K562 treated with DMSO at 1 percent for 24 hours (cell line): ENCODE data around the gene LUM. TPM values are rescaled to one million over a fixed set of nuclear protein-coding genes. Genes with fewer than 3 reads are reported as not detected.

Experiments
- total RNA-seq: library from RNA; unstranded; fragments of 300-600 nt; gene quantifications from 2 replicates; pipeline ENCODE4 v1.2.3, GENCODE V29; 2022; ENCODE audit warnings: low read depth; ENCODE audit not compliant: insufficient read depth

Gene LUM, protein sequence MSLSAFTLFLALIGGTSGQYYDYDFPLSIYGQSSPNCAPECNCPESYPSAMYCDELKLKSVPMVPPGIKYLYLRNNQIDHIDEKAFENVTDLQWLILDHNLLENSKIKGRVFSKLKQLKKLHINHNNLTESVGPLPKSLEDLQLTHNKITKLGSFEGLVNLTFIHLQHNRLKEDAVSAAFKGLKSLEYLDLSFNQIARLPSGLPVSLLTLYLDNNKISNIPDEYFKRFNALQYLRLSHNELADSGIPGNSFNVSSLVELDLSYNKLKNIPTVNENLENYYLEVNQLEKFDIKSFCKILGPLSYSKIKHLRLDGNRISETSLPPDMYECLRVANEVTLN
- not detected in 2 replicates for total RNA-seq

DNA sequence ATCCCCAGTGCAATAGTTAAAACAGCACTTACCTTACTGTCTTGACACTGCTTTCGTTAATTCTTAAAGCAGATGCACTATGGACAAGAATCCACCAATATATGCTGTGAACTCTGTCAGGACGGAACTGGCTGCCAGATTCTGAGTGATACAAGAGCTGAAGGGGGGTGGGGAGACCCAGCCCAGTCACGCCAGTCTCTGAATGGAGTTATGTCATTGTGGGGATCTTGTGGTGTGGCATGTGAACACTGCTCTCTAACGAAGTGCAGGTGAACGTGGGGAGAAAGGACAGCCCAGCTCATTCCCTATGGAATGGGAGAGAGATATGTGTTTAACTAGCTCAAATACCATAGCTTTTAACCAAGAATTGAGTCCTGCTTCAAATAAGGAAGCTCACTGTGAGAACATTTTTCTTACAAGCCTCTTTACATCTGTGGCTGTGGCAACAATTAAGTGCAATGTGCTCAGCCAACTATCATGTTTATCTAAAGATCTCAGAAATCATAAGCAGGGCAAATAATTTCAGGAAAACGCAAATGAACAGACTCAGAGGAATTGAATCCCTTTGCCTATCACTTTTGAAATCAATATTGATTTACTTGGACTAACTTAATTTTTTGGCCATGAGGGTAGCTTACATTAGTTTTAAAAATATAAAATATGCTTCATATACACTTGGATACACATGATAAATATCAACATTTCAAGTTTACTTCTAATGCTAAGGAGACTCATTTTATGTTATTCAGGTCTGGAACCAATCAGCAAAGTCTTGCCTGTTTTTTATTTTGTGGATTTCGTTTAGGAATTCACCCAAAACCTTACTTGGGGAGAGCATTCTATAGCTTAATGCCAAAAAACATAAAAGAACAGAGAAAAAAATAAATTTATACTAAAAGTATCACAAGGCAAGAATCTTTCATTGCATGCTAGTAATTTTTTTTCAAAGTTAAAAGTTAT, at the start of gene LUM:
LUM (minus strand) TSS at position 129 of the 960 bp plus-strand sequence. CDS start 2,515 bp downstream, outside the sequence.

DNA sequence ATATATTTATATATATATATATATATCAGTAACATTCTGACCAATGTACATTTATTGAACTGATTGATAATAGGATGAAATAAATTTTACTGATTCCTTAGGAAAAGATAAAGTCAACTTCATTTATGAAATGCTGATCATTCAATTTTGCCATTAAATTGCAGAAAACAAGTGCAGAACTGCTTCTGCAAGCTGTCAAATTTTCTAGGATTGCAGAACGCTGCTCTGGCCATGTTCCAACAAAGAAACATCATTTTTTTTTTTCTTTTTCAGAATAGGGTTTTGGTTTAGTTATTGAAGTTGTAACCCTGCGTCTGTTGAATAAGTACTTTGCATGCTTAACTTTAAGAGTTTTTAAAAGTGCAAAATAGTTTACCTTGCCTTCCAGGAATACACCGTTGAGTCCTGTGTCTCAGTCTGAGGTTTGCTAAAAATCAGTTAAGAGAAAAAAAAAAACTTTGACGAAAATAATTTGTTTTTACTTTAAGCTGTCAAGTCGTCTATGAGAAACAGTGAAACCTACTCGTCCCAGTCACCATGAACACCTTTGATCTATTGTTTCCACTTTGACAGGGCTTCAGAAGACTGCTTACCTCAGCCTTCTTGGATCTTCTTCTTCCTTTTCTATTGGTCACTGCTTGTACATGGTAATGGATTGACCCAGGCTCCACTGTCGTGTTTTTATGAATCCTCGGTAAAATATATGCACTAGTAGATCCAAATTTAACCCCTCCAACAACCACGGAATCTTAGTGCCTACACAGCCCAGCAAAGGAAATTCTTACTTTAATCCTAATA, 53.7 kb downstream of the LUM start, which contains the start of gene KERA:
KERA (minus strand) TSS at position 657 of the 798 bp plus-strand sequence. CDS start 1,743 bp downstream, outside the sequence.

Other genes starting within 250 kb of the LUM start
- gene CCER1, start 156.3 kb downstream of the LUM start, total RNA-seq: not detected in 2 replicates
- gene EPYC, start 106.5 kb downstream of the LUM start, total RNA-seq: not detected in 2 replicates
- gene KERA, start 53.5 kb downstream of the LUM start, total RNA-seq: not detected in 2 replicates
- gene DCN, start 71.3 kb upstream of the LUM start, total RNA-seq: 0.64 and 0.80 TPM in 2 replicates